GM12864 (cell line): ENCODE measurements around the gene AKNA.

Experiments used
- DNase-seq: peaks from one replicate; pipeline ENCODE4 v3.0.0-alpha.2; 2011; ENCODE audit warnings: low read depth
- H3K4me3 ChIP-seq: 2 replicates; pipeline ENCODE4 v1.5.1; 2011; ENCODE audit warnings: mild to moderate bottlenecking, low read depth, low read length, control low read depth
- CTCF ChIP-seq: IDR thresholded peaks from 2 replicates; pipeline ENCODE4 v1.5.1; 2011; ENCODE audit warnings: low read depth, mild to moderate bottlenecking, moderate library complexity, low read length, control low read depth, inconsistent platforms; ENCODE audit errors: missing control alignments

Gene AKNA

GRCh38 chr9:114410910-114411309 lies 23.1 kb upstream of the AKNA start:
- no peak for DNase-seq
- no peak for TF ChIP-seq CTCF
- no peak overlapping the region for H3K4me3 ChIP-seq

- no peak overlapping the region for H3K4me3 ChIP-seq
- DNase-seq, result no peak
- TF ChIP-seq CTCF, result no peak
These were observed 22.1 kb upstream of the AKNA start for GRCh38 chr9:114409842-114410241.

GRCh38 chr9:114409103-114409780 lies 21.5 kb upstream of the AKNA start:
- no peak for DNase-seq

GRCh38 chr9:114408645-114409044 lies 20.9 kb upstream of the AKNA start:
- no peak overlapping the region for H3K4me3 ChIP-seq
- DNase-seq, result no peak
- no peak for TF ChIP-seq CTCF

More at GRCh38 chr9:114409103-114409780, 21.5 kb upstream of the AKNA start:
- no peak overlapping the region for H3K4me3 ChIP-seq
- no peak for TF ChIP-seq CTCF

GRCh38 chr9:114407889-114408288 lies 20.1 kb upstream of the AKNA start:
- H3K4me3 ChIP-seq, result no peak overlapping the region
- no peak for TF ChIP-seq CTCF

GRCh38 chr9:114406441-114406840 lies 18.7 kb upstream of the AKNA start:
- no peak for DNase-seq
- no peak for TF ChIP-seq CTCF
- no peak overlapping the region for H3K4me3 ChIP-seq

More at GRCh38 chr9:114407889-114408288, 20.1 kb upstream of the AKNA start:
- DNase-seq, result no peak
